HAP-1 (cell line): Measurements from ENCODE around the gene CPZ.

Experiments
- DNase-seq, 2 experiments: peaks; one replicate each; pipeline ENCODE4 v3.0.0-alpha.2; 2016 to 2020; ENCODE audit warnings: low spot score in 2 of 2
- H3K27me3 ChIP-seq: fragments of 250-450 bp; sonication (Bioruptor Pico); 2 replicates; pipeline ENCODE4 v1.5.1; 2020; ENCODE audit warnings: low read depth, mild to moderate bottlenecking, moderate library complexity
- H3K36me3 ChIP-seq: fragments of 250-450 bp; sonication (Bioruptor Pico); replicated peaks from 2 replicates; pipeline ENCODE4 v1.5.1; 2020; ENCODE audit warnings: mild to moderate bottlenecking
- H3K4me1 ChIP-seq: fragments of 250-450 bp; sonication (Bioruptor Pico); 2 replicates; pipeline ENCODE4 v1.5.1; 2020; ENCODE audit warnings: mild to moderate bottlenecking
- H3K4me3 ChIP-seq: fragments of 250-450 bp; sonication (Bioruptor Pico); 2 replicates; pipeline ENCODE4 v1.5.1; 2020; ENCODE audit warnings: mild to moderate bottlenecking, moderate library complexity
- H3K9me3 ChIP-seq: fragments of 250-450 bp; sonication (Bioruptor Pico); 2 replicates; pipeline ENCODE4 v1.5.1; 2020; ENCODE audit warnings: mild to moderate bottlenecking, moderate library complexity
- in situ Hi-C: fragments of 300-500 bp; cut with MboI; formaldehyde crosslinking; loops from 3 replicates; pipeline ENCODE4 v1.14.3; 2020; ENCODE audit warnings: low sequenced_read_pairs, inconsistent platforms, mixed read lengths

The CPZ gene

GRCh38 chr4:8664976-8665375, 72.4 kb downstream of the CPZ start:
- in situ Hi-C loops = no loop called here
- H3K27me3 ChIP-seq = peaks cover 6% of the 10 kb centered on the region; the same call in 1 of the 2 replicates

GRCh38 chr4:8665406-8666360, 73.1 kb downstream of the CPZ start:
- H3K27me3 ChIP-seq = peaks cover 6% of the 10 kb centered on the region; the same call in 1 of the 2 replicates
- in situ Hi-C loops = no loop called here
- no peaks in the 10 kb centered on the region for H3K36me3 ChIP-seq
- H3K9me3 ChIP-seq = no peaks in the 10 kb centered on the region
- H3K4me1 ChIP-seq = no peaks in the 10 kb centered on the region
- H3K4me3 ChIP-seq = no peak overlapping the region
- no peak for DNase-seq

More at GRCh38 chr4:8664976-8665375, 72.4 kb downstream of the CPZ start:
- no peaks in the 10 kb centered on the region for H3K36me3 ChIP-seq
- H3K9me3 ChIP-seq = no peaks in the 10 kb centered on the region
- no peak overlapping the region for H3K4me3 ChIP-seq
- H3K4me1 ChIP-seq = no peaks in the 10 kb centered on the region
- no peak for DNase-seq

DNA sequence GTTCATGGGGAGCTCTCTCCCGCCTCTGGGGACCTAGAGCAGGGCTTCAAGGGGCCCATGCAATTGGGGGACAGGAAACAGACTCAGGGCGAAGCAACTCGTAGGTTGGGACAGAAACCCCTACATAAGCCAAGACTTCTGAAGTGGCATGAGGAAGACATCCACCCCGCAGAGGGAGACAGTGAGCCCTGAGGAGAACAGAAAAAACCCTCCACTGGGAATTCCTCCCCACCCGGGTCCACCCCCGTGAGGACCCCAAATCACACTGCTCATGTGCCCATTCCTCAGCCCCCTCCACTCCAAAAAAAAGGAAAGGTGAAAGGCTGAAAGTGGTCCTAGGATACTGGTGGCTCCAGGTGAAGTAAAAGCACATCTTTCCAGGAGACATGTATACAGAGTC, 74.0 kb downstream of the CPZ start:
- H3K27me3 ChIP-seq = peaks cover 6% of the 10 kb centered on the region; the same call in 1 of the 2 replicates

More for the DNA sequence above, 74.0 kb downstream of the CPZ start:
- no peaks in the 10 kb centered on the region for H3K36me3 ChIP-seq
- in situ Hi-C loops = no loop called here
- H3K4me3 ChIP-seq = no peak overlapping the region
- DNase-seq = no peak
- no peaks in the 10 kb centered on the region for H3K9me3 ChIP-seq
- H3K4me1 ChIP-seq = no peaks in the 10 kb centered on the region
